Astrocyte (in vitro differentiated cells and primary cell): ENCODE data around the gene FAM13A. TPM values are rescaled to one million over a fixed set of nuclear protein-coding genes. Genes with fewer than 3 reads are reported as not detected.

Experiments used
- DNase-seq: peaks from one replicate; pipeline ENCODE4 v3.0.0-alpha.2; 2010; ENCODE audit warnings: low read depth
- FAIRE-seq: peaks from 2 replicates; lab custom pipeline; 2011; peaks lifted over from hg19 to GRCh38; lab: Jason Lieb, UNC
- H2AFZ ChIP-seq: 2 replicates; pipeline ENCODE4 v1.6.0; 2012; ENCODE audit warnings: low read depth, low read length, inconsistent platforms
- H3K27ac ChIP-seq: 2 replicates; pipeline ENCODE4 v1.5.1; 2011; ENCODE audit warnings: low read depth, low read length, inconsistent platforms
- H3K27me3 ChIP-seq: 2 replicates; pipeline ENCODE4 v1.6.0; 2011; ENCODE audit warnings: low read length, inconsistent platforms; ENCODE audit not compliant: insufficient read depth
- H3K36me3 ChIP-seq: 2 replicates; pipeline ENCODE4 v1.5.1; 2011; ENCODE audit warnings: low read length, inconsistent platforms; ENCODE audit not compliant: insufficient read depth
- H3K4me1 ChIP-seq: 2 replicates; pipeline ENCODE4 v1.5.1; 2011; ENCODE audit warnings: low read length, inconsistent platforms; ENCODE audit not compliant: insufficient read depth
- H3K4me2 ChIP-seq: 2 replicates; pipeline ENCODE4 v1.6.0; 2012; ENCODE audit warnings: low read length, inconsistent platforms
- H3K4me3 ChIP-seq: 2 replicates; pipeline ENCODE4 v1.5.1; 2011; ENCODE audit warnings: low read depth, mild to moderate bottlenecking, low read length, inconsistent platforms; ENCODE audit not compliant: insufficient read depth
- H3K79me2 ChIP-seq: 2 replicates; pipeline ENCODE4 v1.6.0; 2012; ENCODE audit warnings: mild to moderate bottlenecking, low read length, inconsistent platforms; ENCODE audit not compliant: insufficient read depth
- H3K9ac ChIP-seq: 2 replicates; pipeline ENCODE4 v1.6.0; 2012; ENCODE audit warnings: mild to moderate bottlenecking, low read length, inconsistent platforms
- H3K9me3 ChIP-seq: 2 replicates; pipeline ENCODE4 v1.5.1; 2012; ENCODE audit warnings: low read depth, mild to moderate bottlenecking, low read length, inconsistent platforms; ENCODE audit not compliant: insufficient read depth
- H4K20me1 ChIP-seq: 2 replicates; pipeline ENCODE4 v1.6.0; 2012; ENCODE audit warnings: low read length, inconsistent platforms; ENCODE audit not compliant: insufficient read depth
- H3K27ac Mint-ChIP-seq: one replicate; pipeline ENCODE4 v1.8.0; 2021; ENCODE audit warnings: mild to moderate bottlenecking, mixed read lengths; ENCODE audit not compliant: unreplicated experiment
- H3K27me3 Mint-ChIP-seq: one replicate; pipeline ENCODE4 v1.8.0; 2021; ENCODE audit warnings: low read depth, mixed read lengths; ENCODE audit not compliant: unreplicated experiment
- H3K36me3 Mint-ChIP-seq: one replicate; pipeline ENCODE4 v1.8.0; 2021; ENCODE audit warnings: low read depth, mixed read lengths; ENCODE audit not compliant: unreplicated experiment
- H3K4me1 Mint-ChIP-seq: one replicate; pipeline ENCODE4 v1.8.0; 2021; ENCODE audit warnings: low read depth, mixed read lengths; ENCODE audit not compliant: unreplicated experiment
- H3K4me3 Mint-ChIP-seq: one replicate; pipeline ENCODE4 v1.8.0; 2021; ENCODE audit warnings: mild to moderate bottlenecking, moderate library complexity, mixed read lengths; ENCODE audit not compliant: unreplicated experiment
- H3K9me3 Mint-ChIP-seq: one replicate; pipeline ENCODE4 v1.8.0; 2021; ENCODE audit warnings: mild to moderate bottlenecking, mixed read lengths; ENCODE audit not compliant: unreplicated experiment
- CTCF ChIP-seq: IDR thresholded peaks from 2 replicates; pipeline ENCODE4 v1.5.1; 2011; ENCODE audit warnings: low read depth, mild to moderate bottlenecking, inconsistent platforms, low read length, moderate library complexity; ENCODE audit not compliant: insufficient read depth
- EZH2 ChIP-seq: IDR thresholded peaks from 2 replicates; pipeline ENCODE4 v1.6.1; 2012; ENCODE audit warnings: mild to moderate bottlenecking, low read length, inconsistent platforms; ENCODE audit not compliant: insufficient read depth
- total RNA-seq: library from RNA; stranded (reverse); gene quantifications from 2 replicates; pipeline ENCODE4 v1.2.1, GENCODE V29; 2021

The FAM13A gene
- total RNA-seq, 1 donor from 2014 or later = 12.0 TPM

- Histone ChIP-seq H2AFZ (no peak overlapping the region), H3K4me2 (no peak overlapping the region), H3K79me2 (no peaks in the 10 kb centered on the region), H3K27ac (no peak overlapping the region), H3K9me3 (no peaks in the 10 kb centered on the region), H3K4me3 (no peak overlapping the region), H3K27me3 (no peaks in the 10 kb centered on the region), H3K9ac (no peak overlapping the region), H3K4me1 (no peaks in the 10 kb centered on the region), H4K20me1 (no peaks in the 10 kb centered on the region), H3K36me3 (no peaks in the 10 kb centered on the region)
- DNase-seq = no peak
- TF ChIP-seq CTCF (no peak), EZH2 (no peak)
- Mint-ChIP-seq H3K36me3 (peaks cover 11% of the 10 kb centered on the region), H3K4me1 (peaks cover 8% of the 10 kb centered on the region), H3K9me3 (peaks cover 2% of the 10 kb centered on the region), H3K27me3 (no peaks in the 10 kb centered on the region), H3K27ac (no peak overlapping the region), H3K4me3 (no peak overlapping the region)
- FAIRE-seq = no peak
These were observed 55.1 kb downstream of the FAM13A start for GRCh38 chr4:89001647-89002445.

GRCh38 chr4:89000844-89001360, 56.1 kb downstream of the FAM13A start:
- Mint-ChIP-seq H3K4me1 (peaks cover 8% of the 10 kb centered on the region), H3K4me3 (no peak overlapping the region), H3K27me3 (no peaks in the 10 kb centered on the region), H3K9me3 (peaks cover 2% of the 10 kb centered on the region), H3K27ac (peak overlapping the region; percentile 13), H3K36me3 (peaks cover 7% of the 10 kb centered on the region)
- H3K4me2 ChIP-seq = no peak overlapping the region
- no peaks in the 10 kb centered on the region for H3K79me2 ChIP-seq
- H3K27ac ChIP-seq = no peak overlapping the region
- H4K20me1 ChIP-seq = no peaks in the 10 kb centered on the region
- H3K9ac ChIP-seq = no peak overlapping the region
- no peaks in the 10 kb centered on the region for H3K4me1 ChIP-seq
- no peaks in the 10 kb centered on the region for H3K36me3 ChIP-seq
- H3K9me3 ChIP-seq = no peaks in the 10 kb centered on the region
- DNase-seq (peak; percentile 58), FAIRE-seq (peak; percentile 71)
- no peak overlapping the region for H2AFZ ChIP-seq
- H3K4me3 ChIP-seq = no peak overlapping the region
- TF ChIP-seq EZH2 (no peak), CTCF (no peak)
- no peaks in the 10 kb centered on the region for H3K27me3 ChIP-seq

GRCh38 chr4:89000382-89000781, 56.6 kb downstream of the FAM13A start:
- Histone ChIP-seq H4K20me1 (no peaks in the 10 kb centered on the region), H3K4me1 (no peaks in the 10 kb centered on the region), H3K4me2 (no peak overlapping the region), H3K27me3 (no peaks in the 10 kb centered on the region), H3K36me3 (no peaks in the 10 kb centered on the region), H3K4me3 (no peak overlapping the region), H3K27ac (no peak overlapping the region), H2AFZ (no peak overlapping the region), H3K9ac (no peak overlapping the region), H3K9me3 (no peaks in the 10 kb centered on the region), H3K79me2 (no peaks in the 10 kb centered on the region)
- DNase-seq = no peak
- Mint-ChIP-seq H3K36me3 (peaks cover 4% of the 10 kb centered on the region), H3K27me3 (no peaks in the 10 kb centered on the region), H3K9me3 (no peaks in the 10 kb centered on the region), H3K4me1 (peaks cover 8% of the 10 kb centered on the region), H3K4me3 (no peak overlapping the region), H3K27ac (no peak overlapping the region)
- no peak for TF ChIP-seq CTCF
- no peak for TF ChIP-seq EZH2
- FAIRE-seq = no peak
